GM13977 (cell line): ENCODE data around the gene ENTR1.
"Not testable (repeated sequence)": the region's sequence is repeated elsewhere in the genome, so short reads cannot be mapped to it uniquely, and the experiment has no call there.

ENCODE experiments used
- DNase-seq: peaks from one replicate; pipeline ENCODE4 v3.0.0; 2012; ENCODE audit warnings: low spot score
- CTCF ChIP-seq: IDR thresholded peaks from 2 replicates; pipeline ENCODE4 v1.5.1; 2012; ENCODE audit warnings: mild to moderate bottlenecking, control low read depth; ENCODE audit not compliant: insufficient read depth; ENCODE audit errors: extremely low read depth, missing control alignments
- in situ Hi-C: fragments of 300-500 bp; cut with MboI; formaldehyde crosslinking; loops from one replicate; pipeline ENCODE4 v1.12.0; 2022; ENCODE audit warnings: low sequenced_read_pairs, low pct_unique_long_range_greater_than_20kb, mixed read lengths, inconsistent platforms; ENCODE audit not compliant: unreplicated experiment

ENTR1 gene

DNA sequence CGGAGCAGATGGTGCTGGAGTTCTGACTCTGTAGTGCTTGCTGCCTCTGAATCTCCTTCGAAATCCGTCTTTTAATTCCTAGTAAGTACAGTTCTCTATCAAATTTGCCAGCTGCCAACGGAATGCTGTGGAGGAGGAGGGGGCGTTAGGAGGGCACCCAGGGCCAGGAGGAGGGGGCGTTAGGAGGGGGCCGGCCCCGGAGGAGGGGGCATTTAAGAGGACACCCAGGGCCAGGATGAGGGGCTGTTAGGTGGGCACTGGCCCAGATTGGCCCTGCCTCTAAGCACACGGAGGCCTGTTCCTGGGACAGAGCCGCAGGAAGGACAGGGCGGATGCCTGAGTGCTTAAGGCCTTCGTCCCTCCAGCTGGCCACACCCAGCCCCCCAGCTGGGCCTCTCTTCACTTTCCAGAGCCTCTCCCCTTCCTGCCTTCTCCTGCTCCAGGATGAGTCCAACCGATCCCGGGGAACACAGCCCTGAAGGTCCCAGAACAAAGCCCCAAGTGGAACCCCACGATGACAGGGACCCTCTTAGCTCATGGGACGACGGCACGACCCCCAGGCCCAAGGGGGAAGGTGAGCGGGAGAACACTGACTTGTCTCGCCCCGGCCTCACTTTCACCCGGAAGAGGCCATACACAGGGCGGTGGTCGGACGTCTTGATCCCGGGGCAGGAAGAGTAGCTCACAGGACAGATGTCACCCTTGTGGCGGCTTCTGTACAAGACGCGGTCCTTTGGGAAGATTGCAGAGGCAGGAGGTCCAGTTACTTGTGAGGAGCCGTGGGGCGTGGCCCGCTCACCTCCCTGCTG lies 19.5 kb upstream of the ENTR1 start:
- no peak for DNase-seq
- in situ Hi-C loops: no loop called here
- TF ChIP-seq CTCF: no peak

GRCh38 chr9:136429075-136429628 lies 18.7 kb upstream of the ENTR1 start:
- DNase-seq: no peak
- in situ Hi-C loops: no loop called here
- no peak for TF ChIP-seq CTCF

GRCh38 chr9:136426787-136427186 lies 16.4 kb upstream of the ENTR1 start:
- no peak for DNase-seq
- in situ Hi-C loops: no loop called here
- TF ChIP-seq CTCF: no peak

- in situ Hi-C loops, DNase-seq: not testable (repeated sequence)
Measured at GRCh38 chr9:136425367-136425766, 15.0 kb upstream of the ENTR1 start.

DNA sequence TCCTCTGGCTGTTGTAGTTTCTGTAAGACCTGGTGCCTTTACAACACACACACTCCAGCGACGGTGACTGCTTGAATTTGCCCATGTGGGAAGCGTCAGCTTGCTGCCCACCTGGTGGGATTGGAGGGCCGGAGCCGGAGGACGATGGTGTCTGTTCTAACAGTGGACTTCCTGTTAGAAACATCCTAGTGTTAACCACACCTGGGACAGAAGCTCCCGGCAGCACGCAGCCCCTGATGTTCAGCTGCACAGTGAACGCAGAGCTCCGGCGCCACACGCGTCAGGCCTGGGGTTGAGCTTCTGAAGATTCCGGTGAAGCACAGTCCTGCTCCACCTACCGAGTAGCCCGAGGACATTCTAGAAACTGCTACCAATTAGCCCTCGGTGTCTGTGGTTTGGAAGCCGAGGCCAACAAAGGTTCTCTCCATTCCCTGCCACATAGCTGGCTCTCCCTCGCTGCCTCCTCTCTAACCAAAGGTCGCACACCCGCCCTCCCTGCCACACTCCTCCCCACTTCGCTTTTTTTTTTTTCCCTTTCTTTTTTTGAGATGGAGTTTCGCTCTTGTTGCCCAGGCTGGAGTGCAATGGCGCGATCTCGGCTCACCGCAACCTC lies 14.4 kb upstream of the ENTR1 start:
- no peak for DNase-seq
- in situ Hi-C loops: no loop called here
- TF ChIP-seq CTCF: no peak

- in situ Hi-C loops: no loop called here
- no peak for TF ChIP-seq CTCF
Measured at GRCh38 chr9:136423432-136424146, 13.2 kb upstream of the ENTR1 start.

More at GRCh38 chr9:136423432-136424146, 13.2 kb upstream of the ENTR1 start:
- no peak for DNase-seq
